HG03354 (cell line): ENCODE results near the gene RAPGEFL1.
"Not testable (repeated sequence)": the region's sequence is repeated elsewhere in the genome, so short reads cannot be mapped to it uniquely, and the experiment has no call there.

Experiments used
- ATAC-seq: cut with Tn5 transposase; IDR thresholded peaks from one replicate; pipeline ENCODE4 v1.9.1; 2021; ENCODE audit warnings: mild to moderate bottlenecking; ENCODE audit not compliant: unreplicated experiment, poor library complexity, severe bottlenecking

The RAPGEFL1 gene

DNA sequence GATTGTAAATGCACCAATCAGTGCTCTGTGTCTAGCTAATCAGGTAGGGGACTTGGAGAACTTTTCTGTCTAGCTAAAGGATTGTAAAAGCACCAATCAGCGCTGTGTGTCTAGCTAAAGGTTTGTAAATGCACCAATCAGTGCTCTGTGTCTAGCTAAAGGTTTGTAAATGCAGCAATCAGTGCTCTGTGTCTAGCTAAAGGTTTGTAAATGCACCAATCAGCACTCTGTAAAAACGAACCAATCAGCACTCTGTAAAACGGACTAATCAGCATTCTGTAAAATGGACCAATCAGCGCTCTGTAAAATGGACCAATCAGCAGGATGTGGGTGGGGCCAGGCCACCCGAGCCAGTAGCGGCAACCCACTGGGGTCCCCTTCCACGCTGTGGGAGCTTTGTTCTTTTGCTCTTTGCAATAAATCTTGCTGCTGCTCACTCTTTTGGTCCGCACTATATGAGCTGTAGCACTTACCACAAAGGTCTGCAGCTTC, 20.7 kb downstream of the RAPGEFL1 start:
- ATAC-seq = not testable (repeated sequence)

DNA sequence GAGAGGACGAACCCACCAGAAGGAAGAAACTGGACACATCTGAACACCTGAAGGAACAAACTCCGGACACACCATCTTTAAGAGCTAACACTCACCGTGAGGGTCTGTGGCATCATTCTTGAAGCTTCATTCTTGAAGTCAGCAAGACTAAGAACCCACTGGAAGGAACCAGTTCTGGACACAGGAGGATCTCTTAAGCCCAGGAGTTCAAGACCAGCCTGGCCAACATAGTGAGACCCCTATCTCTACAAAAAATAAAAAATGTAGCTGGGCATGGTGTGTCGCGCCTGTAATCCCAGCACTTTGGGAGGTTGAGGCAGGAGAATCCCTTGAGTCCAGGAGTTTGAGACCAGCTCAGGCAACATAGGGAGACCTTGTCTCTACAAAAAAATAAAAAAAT, 21.3 kb downstream of the RAPGEFL1 start:
- no peak for ATAC-seq

GRCh38 chr17:40203131-40203530, 25.9 kb downstream of the RAPGEFL1 start:
- no peak for ATAC-seq

- not testable (repeated sequence) for ATAC-seq
Measured at GRCh38 chr17:40206193-40206592, 28.9 kb downstream of the RAPGEFL1 start.

DNA sequence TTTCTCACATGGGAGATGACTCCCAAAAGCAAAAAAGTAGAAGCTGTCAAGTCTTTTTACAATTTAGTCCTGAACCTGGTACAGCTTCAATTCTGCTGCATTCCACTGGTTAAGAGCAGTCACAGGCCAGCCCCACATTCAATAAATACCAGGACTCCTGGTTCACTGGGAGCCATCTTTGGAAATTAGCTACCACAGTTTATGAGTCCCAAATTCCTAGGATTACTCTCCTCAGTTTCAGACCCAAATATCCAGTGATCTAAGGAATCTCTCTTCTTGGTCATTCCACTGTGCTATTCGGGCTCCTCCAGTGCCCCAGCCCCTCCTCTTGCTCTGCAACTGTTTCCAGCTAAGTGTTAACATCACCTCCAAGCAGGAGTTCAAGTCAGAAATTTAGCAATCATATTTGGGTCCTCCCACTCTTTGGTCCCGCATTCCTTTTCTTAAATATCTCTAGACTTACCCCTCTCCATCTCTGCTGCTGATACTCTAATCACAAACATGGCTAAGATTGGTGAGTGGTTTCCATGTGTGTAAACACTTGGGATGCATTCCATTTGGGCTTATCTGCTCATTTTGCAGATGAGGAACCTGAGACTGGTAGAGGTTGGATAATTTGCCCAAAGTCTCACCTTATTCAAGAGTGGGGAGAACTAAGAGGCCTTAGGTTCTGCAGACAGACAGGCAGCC, 32.3 kb downstream of the RAPGEFL1 start:
- ATAC-seq = no peak

DNA sequence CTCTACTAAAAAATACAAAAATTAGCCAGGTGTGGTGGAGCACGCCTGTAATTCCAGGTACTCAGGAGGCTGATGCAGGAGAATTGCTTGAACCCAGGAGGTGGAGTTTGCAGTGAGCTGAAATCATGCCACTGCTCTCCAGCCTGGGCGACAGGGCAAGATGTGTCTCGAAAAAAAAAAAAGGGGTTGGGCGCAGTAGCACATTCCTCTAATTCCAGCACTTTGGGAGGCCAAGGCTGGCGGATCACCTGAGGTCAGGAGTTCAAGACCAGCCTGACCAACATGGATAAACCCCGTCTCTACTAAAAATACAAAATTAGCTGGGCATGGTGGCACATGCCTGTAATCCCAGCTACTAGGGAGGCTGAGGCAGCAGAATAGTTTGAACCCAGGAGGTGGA, 36.6 kb downstream of the RAPGEFL1 start:
- not testable (repeated sequence) for ATAC-seq

DNA sequence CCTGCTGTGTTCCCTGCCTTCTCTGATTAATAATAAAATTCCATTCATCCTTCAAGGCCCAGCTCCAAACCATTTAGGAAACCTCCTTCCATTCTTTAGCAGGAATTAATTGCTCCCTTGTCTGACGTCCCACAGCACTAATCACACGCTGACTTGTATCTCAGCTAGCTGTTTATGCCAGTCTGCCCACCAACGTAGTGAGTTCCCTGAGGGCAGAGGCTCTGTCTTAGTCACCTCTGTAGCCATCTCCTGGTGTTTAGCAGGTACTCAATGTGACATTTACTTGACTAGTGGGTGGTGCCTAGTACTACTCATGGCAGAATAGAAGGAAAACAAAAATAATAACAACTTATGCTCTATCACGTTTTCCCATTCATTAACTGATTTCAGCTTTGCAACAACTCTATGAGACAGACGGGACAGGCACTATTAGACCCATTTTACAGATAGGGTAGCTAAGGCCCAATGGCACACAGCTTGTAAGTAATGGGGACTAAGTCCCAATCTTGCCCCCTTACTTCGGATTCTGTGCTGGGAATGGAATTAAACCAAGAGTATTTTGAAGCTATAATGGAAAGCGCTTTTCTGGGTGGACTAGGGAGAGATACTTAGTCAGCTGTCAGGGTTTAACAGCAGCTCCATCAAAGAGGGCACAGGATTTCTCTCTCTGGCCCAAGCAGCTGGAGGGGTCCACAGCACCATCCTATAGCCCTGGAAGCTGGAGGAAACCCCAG, 40.9 kb downstream of the RAPGEFL1 start:
- no peak for ATAC-seq

GRCh38 chr17:40218740-40219593, 41.7 kb downstream of the RAPGEFL1 start, which contains the start of gene WIPF2:
Gene WIPF2, plus strand, starts transcription at chr17:40219304. Its CDS starts 37,156 bp downstream, at chr17:40256460.
- peak; percentile 93 for ATAC-seq

DNA sequence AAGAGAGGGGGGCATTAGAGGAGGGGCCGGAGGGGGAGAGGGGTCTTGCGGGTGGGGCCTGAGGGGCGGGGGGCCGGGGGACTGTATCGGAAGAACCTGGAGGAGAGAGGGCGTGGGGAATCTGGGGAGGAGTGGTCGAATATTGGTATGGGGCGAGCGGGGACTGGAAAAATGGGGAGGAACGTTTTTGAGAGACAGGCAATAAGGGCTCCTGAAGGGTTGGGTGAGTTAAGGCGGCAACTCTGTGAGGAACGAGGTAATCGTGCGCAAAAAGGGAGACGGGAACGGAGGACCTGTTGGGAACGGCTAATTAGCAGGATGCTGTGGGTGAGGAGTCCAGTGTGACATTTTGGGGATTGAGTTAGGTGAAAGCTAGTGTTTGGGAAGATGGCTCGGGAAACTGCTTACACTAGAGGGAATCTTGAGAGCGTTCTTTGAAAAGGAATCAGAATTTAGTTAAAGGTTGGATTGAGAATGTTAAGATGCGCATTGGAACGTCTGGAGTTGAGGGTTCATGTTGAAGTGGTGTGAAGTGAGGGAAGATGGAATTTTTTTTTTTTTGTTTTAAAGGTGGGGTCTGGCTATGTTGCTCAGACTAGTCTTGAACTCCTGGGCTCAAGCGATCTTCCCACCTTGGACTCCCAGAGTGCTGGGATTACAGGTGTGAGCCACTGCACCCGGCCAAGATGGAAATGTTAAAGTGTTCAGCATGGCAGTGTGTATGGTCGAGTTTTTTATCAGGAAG, 42.5 kb downstream of the RAPGEFL1 start:
- ATAC-seq = no peak

DNA sequence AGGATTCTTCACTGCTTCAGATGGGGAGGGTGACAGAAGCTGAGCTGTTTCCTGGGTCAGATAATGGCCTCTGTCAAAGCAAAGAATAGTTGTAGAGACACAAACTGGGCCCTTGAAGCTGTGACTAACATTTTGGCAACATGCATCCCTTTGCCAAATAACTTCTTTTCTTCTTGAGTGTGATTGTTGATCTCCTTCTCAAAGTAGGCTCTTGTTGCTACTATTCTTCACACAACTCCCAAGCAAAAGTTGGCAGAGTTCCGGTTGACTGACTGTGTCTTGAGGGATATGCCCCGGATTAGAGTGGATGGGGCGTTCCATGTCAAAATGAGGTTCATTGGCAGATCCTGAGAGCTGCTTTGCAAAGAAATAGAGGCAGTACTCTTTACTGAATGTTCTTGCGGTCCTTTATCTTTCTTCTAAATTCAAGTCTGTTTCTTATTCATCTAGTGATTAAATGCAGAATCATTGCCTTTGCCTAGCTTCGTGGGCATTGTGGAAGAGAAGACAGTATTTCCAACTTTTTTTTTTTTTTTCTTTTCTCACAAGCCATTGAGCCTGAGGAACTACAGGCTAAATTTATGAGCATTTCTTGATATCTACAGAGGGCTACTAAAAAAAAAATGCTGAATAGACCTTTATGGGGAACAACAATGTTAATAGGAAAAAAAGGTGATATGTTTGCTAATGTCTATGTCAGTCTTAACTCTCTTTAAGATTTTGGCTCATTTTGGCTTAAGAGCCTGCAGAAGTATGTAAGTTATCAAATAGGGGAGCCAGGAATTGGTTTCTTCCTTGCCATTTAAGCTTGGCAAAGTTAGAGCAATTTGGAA, 47.7 kb downstream of the RAPGEFL1 start:
- no peak for ATAC-seq

GRCh38 chr17:40229146-40229545, 51.9 kb downstream of the RAPGEFL1 start:
- not testable (repeated sequence) for ATAC-seq

DNA sequence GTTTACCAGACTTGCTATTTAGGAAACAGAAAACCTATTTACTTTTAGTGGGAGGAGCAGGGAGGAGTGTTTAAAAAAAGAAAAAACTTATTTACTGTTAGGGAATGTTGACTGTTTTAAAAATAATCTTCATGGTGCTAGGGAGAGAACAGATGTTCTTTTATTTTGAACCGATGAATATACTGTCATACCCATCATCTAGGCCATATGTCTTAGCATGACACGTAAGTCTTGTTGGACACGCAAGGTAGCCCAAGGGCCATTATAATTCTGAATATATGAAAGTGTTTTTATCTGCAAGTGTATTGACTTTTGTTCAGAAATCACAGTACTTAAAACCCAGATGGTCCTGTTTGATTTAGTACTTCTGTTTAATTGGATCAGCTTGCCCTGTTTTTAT, 53.4 kb downstream of the RAPGEFL1 start:
- no peak for ATAC-seq

GRCh38 chr17:40231928-40232327, 54.7 kb downstream of the RAPGEFL1 start:
- not testable (repeated sequence) for ATAC-seq

DNA sequence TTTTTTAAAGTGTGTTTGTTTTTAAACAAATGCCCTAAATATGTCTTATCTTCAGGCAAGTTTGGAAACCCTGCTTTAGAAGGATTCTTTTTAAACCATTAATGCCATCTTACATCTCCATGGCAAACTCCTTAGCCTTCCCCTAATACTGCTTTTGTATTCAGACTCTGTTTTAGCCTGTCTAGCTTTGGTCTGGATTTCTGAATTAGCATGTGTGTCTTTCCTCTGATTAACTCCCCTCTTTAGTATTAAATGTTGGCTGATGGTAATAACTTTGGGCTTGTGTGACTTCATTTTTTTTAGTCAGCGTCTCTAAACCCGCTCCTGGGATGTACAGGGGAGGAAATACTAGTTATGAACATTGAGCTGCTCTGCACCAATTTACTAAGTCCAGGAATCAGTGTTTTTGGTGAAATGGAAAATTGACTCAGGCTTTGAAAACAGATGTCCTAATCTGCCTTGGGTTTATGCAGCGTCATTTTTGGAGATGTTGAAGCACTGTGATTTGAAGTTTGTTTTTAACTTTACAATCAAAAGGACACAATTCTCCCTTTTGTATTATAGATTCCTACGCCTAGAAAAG, 64.1 kb downstream of the RAPGEFL1 start:
- no peak for ATAC-seq

DNA sequence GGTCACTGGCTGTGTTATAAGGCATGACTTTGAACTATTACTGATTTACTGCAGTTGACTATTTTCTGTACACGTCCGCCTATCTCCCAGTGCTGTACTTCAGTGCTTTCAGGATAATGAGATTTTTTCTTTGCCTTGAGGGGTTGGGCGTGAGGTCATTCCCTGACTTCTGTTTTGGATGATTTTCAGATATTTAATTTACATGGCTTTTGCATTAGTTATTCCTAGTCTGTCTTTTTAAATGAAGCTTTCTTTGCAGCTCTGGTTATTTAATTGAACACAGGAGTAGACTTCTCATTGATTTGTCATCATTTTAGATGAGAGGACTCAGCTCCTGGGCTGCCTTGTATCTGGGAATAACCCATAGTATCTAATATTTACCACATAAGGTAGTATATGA, 65.5 kb downstream of the RAPGEFL1 start:
- no peak for ATAC-seq

- ATAC-seq = no peak
Measured at GRCh38 chr17:40243761-40244160, 66.5 kb downstream of the RAPGEFL1 start.

GRCh38 chr17:40244255-40244654, 67.0 kb downstream of the RAPGEFL1 start:
- no peak for ATAC-seq
